Neural cell (in vitro differentiated cells): ENCODE measurements around the gene CAPN13. TPM values are rescaled to one million over a fixed set of nuclear protein-coding genes. Genes with fewer than 3 reads are reported as not detected.

Source experiments
- H2AFZ ChIP-seq: fragments of 200-600, 300-800 bp; sonication (generic), shearing (Covaris generic); 2 replicates; pipeline ENCODE4 v1.6.0; 2014; ENCODE audit warnings: low read depth, mild to moderate bottlenecking, antibody characterized with exemption, low read length, moderate library complexity
- H3F3A ChIP-seq: fragments of 200-600 bp; shearing (Covaris generic); 2 replicates; pipeline ENCODE4 v1.6.1; 2016; ENCODE audit warnings: mild to moderate bottlenecking, moderate library complexity, mixed read lengths, antibody characterized with exemption, low read length; ENCODE audit not compliant: insufficient read depth, poor library complexity, severe bottlenecking
- H3K27ac ChIP-seq: fragments of 200-600, 300-800 bp; sonication (generic), shearing (Covaris generic); 2 replicates; pipeline ENCODE4 v1.5.1; 2014; ENCODE audit warnings: mild to moderate bottlenecking, low read length, moderate library complexity
- H3K27me3 ChIP-seq: fragments of 300-800, 200-600 bp; sonication (generic), shearing (Covaris generic); 2 replicates; pipeline ENCODE4 v1.6.0; 2014; ENCODE audit warnings: mild to moderate bottlenecking, low read depth, low read length, moderate library complexity; ENCODE audit not compliant: insufficient read depth
- H3K36me3 ChIP-seq: fragments of 300-800, 200-600 bp; sonication (generic), shearing (Covaris generic); 2 replicates; pipeline ENCODE4 v1.5.1; 2014; ENCODE audit warnings: mild to moderate bottlenecking, antibody characterized with exemption, low read length, moderate library complexity; ENCODE audit not compliant: insufficient read depth
- H3K4me2 ChIP-seq: fragments of 300-800, 200-600 bp; sonication (generic), shearing (Covaris generic); 2 replicates; pipeline ENCODE4 v1.6.0; 2014; ENCODE audit warnings: mild to moderate bottlenecking, low read length
- H3K4me3 ChIP-seq: fragments of 300-800, 200-600 bp; sonication (generic), shearing (Covaris generic); 2 replicates; pipeline ENCODE4 v1.5.1; 2014; ENCODE audit warnings: mild to moderate bottlenecking, low read length, moderate library complexity
- H3K79me2 ChIP-seq: fragments of 200-600 bp; shearing (Covaris generic); replicated peaks from 2 replicates; pipeline ENCODE4 v1.6.0; 2014; ENCODE audit warnings: mild to moderate bottlenecking, low read length, moderate library complexity; ENCODE audit not compliant: insufficient read depth
- H3K9ac ChIP-seq: fragments of 300-800, 200-600 bp; sonication (generic), shearing (Covaris generic); 2 replicates; pipeline ENCODE4 v1.6.1; 2016; ENCODE audit warnings: mild to moderate bottlenecking, low read length, mixed read lengths
- H3K9me2 ChIP-seq: fragments of 200-600 bp; shearing (Covaris generic); 2 replicates; pipeline ENCODE4 v1.6.1; 2016; ENCODE audit warnings: mild to moderate bottlenecking, low read length, mixed read lengths; ENCODE audit not compliant: insufficient read depth
- H3K9me3 ChIP-seq: fragments of 200-600, 300-800 bp; sonication (generic), shearing (Covaris generic); 2 replicates; pipeline ENCODE4 v1.6.1; 2016; ENCODE audit warnings: mild to moderate bottlenecking, mixed run types, low read length, moderate library complexity, mixed read lengths
- H4K20me1 ChIP-seq: fragments of 200-600 bp; shearing (Covaris generic); 2 replicates; pipeline ENCODE4 v1.6.1; 2016; ENCODE audit warnings: mild to moderate bottlenecking, mixed run types; ENCODE audit not compliant: insufficient read depth
- CTCF ChIP-seq: fragments of 450-650 bp; IDR thresholded peaks from 2 replicates; pipeline ENCODE4 v1.5.1; 2014; ENCODE audit warnings: antibody characterized with exemption, mild to moderate bottlenecking, moderate library complexity; ENCODE audit not compliant: poor library complexity, severe bottlenecking
- EP300 ChIP-seq: fragments of 450-650 bp; conservative IDR thresholded peaks from 2 replicates; pipeline ENCODE4 v1.6.1; 2014; ENCODE audit warnings: antibody characterized with exemption, mild to moderate bottlenecking, moderate library complexity; ENCODE audit not compliant: poor library complexity, severe bottlenecking
- EZH2 ChIP-seq: fragments of 200-600, 300-800 bp; shearing (Covaris generic), sonication (generic); IDR thresholded peaks from 2 replicates; pipeline ENCODE4 v1.6.1; 2014; ENCODE audit warnings: antibody characterized with exemption, low read length, borderline replicate concordance, mild to moderate bottlenecking; ENCODE audit not compliant: insufficient read depth, poor library complexity, severe bottlenecking
- MXI1 ChIP-seq: fragments of 450-650 bp; conservative IDR thresholded peaks from 2 replicates; pipeline ENCODE4 v1.6.1; 2014; ENCODE audit warnings: antibody characterized with exemption, mild to moderate bottlenecking; ENCODE audit not compliant: poor library complexity, severe bottlenecking
- POLR2AphosphoS5 ChIP-seq: IDR thresholded peaks from 2 replicates; pipeline ENCODE4 v1.6.1; 2012
- RAD21 ChIP-seq: fragments of 450-650 bp; conservative IDR thresholded peaks from 2 replicates; pipeline ENCODE4 v1.6.1; 2014; ENCODE audit warnings: antibody characterized with exemption, mild to moderate bottlenecking, moderate library complexity
- REST ChIP-seq: IDR thresholded peaks from 2 replicates; pipeline ENCODE4 v1.6.1; 2012; ENCODE audit warnings: borderline replicate concordance
- SMC3 ChIP-seq: fragments of 450-650 bp; conservative IDR thresholded peaks from 2 replicates; pipeline ENCODE4 v1.6.1; 2014; ENCODE audit warnings: antibody characterized with exemption, mild to moderate bottlenecking, moderate library complexity; ENCODE audit not compliant: poor library complexity
- TAF1 ChIP-seq: IDR thresholded peaks from 2 replicates; pipeline ENCODE4 v1.6.1; 2012; ENCODE audit warnings: low read depth
- polyA plus RNA-seq: library from polyadenylated mRNA; depleted of rRNA; stranded (reverse); fragments of >200 nt; gene quantifications from 2 replicates; pipeline ENCODE4 v1.2.3, GENCODE V29; 2014

CAPN13 gene
- polyA plus RNA-seq, 1 donor from 2014 or later, result not detected

GRCh38 chr2:30731706-30732105, 75.5 kb downstream of the CAPN13 start:
- no peak overlapping the region for H3K27ac ChIP-seq
- no peaks in the 10 kb centered on the region for H3K36me3 ChIP-seq
- no peaks in the 10 kb centered on the region for H3K9me3 ChIP-seq
- H3K79me2 ChIP-seq, result no peaks in the 10 kb centered on the region
- H3K27me3 ChIP-seq, result no peaks in the 10 kb centered on the region
- H3F3A ChIP-seq, result no peaks in the 10 kb centered on the region
- H4K20me1 ChIP-seq, result no peaks in the 10 kb centered on the region
- TF ChIP-seq EZH2 (no peak), SMC3 (no peak), RAD21 (no peak), CTCF (no peak), REST (no peak), EP300 (no peak), TAF1 (no peak), MXI1 (no peak), POLR2AphosphoS5 (no peak)
- H2AFZ ChIP-seq, result no peak overlapping the region
- no peaks in the 10 kb centered on the region for H3K9me2 ChIP-seq
- H3K9ac ChIP-seq, result no peak overlapping the region
- no peak overlapping the region for H3K4me2 ChIP-seq
- no peak overlapping the region for H3K4me3 ChIP-seq

- Histone ChIP-seq H3K4me2 (no peak overlapping the region), H3K79me2 (no peaks in the 10 kb centered on the region), H3K9ac (no peak overlapping the region), H2AFZ (no peak overlapping the region), H3K36me3 (no peaks in the 10 kb centered on the region), H3K4me3 (no peak overlapping the region), H3K27me3 (no peaks in the 10 kb centered on the region), H3F3A (no peaks in the 10 kb centered on the region), H3K9me3 (no peaks in the 10 kb centered on the region), H4K20me1 (no peaks in the 10 kb centered on the region), H3K9me2 (no peaks in the 10 kb centered on the region), H3K27ac (no peak overlapping the region)
- no peak for TF ChIP-seq CTCF
- no peak for TF ChIP-seq REST
- no peak for TF ChIP-seq SMC3
- TF ChIP-seq MXI1, result no peak
- TF ChIP-seq EP300, result no peak
- TF ChIP-seq POLR2AphosphoS5, result no peak
- TF ChIP-seq RAD21, result no peak
- no peak for TF ChIP-seq TAF1
- no peak for TF ChIP-seq EZH2
Observed at GRCh38 chr2:30730736-30731647, 76.3 kb downstream of the CAPN13 start.
